ENCODE results near the gene SLC23A2.
A peak's percentile ranks its signal among the peaks of the same experiment; 100 is the strongest.
"Not testable (repeated sequence)": the region's sequence is repeated elsewhere in the genome, so short reads cannot be mapped to it uniquely, and the experiment has no call there.

SLC23A2 gene

DNA sequence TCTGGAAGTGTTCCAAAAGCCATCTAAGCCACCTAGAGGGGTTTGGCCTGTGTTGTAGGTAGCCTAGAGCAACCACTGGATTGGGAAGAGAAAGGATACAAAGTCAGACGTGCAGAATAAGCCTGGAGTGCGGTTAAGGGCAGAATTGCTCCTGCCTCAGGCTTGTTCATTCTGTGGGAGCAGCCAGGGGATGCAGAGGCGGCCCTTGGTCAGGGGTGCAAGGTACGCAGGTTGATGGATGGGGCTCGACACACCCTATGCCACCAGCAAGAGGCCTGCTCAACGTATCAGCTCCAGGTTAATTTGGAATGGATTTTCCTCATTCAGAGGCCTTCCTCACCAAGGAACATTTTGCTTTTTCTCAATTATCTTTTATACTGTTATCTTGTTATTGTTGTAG, 129.8 kb downstream of the SLC23A2 start:
- no peak for DNase-seq

DNA sequence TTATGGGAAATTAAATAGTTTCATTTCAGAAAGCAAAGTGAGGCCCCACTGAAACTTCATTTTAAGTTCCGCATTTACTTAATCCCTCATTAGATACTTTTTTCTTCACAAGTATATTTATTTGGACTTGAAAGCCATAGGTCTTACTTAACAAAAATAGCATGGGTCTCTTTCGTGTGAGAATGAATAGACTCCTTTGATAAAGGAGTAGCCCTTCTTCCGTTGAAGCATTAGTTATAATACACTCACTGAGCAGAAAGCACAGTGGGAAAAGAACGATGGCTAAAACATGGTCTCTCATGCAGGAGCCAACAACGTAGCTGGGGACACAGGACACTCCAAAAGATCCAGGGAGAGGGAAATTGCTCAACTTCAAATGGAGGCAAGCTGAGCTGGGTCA, 130.4 kb downstream of the SLC23A2 start:
- no peak for DNase-seq

DNA sequence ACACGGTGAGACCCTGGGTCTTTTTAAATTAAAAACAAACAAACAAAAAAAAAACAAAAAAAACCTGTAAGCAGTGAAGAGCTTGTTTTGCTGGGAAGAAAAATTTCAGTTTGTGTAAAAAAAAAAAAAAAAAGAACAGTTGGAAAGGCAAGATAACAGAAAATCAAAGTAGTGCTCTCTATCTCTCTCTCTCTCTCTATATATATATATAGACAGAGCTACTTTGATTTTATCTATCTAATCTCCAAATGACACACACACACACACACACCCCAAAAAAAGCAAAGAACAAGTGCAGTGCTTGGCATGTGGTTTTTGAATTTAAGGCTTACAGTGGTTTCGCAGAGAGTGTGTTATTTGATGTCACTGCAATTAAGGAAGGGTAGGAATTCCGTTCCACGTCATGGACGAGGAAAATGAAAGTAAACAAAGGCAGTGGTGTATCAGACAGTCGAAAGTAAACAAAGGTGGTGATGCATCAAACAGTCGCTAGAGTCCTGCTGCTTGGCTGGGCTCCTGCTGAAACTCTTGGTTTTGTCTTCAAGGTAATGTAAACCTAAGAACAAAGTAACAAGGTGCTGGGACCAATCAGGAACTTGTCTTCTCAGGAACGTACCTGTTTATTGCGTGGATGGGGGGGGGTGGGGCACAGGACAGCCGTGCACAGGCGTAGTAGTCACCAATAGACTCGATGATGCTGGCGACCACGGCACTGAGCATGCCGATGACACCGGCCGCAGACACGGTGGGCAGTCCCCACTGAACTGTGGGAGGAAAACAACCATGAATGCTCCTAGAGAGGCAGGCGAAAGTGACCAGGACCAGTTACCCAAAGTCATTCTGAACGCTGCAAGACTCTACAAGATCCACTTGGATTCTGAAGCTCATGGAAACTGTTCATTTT, 131.8 kb downstream of the SLC23A2 start:
- DNase-seq = peak in 3 of 6 experiments; percentile 18 to 35 (median 22)

DNA sequence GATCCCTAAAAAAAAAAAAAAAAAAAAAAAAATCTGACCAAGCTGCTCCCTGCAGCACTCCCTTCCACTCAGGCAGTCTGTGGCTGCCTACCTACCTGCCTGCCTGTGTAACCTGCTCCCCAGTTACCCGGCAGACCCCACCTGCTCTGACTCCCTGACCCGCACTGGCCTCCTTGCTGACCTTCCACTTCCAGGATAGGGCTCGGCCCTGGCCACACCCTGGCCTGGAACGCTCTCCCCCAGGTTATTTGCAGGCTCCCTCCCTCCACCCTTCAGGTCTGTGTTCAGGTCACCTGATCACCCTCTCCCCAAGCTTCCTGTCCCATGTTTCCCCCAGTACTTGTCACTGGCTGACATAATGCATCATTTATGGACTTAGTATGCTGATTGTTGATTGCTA, 134.3 kb downstream of the SLC23A2 start:
- no peak for DNase-seq

- DNase-seq = no peak
Observed at GRCh38 chr20:4866429-4866828, 134.9 kb downstream of the SLC23A2 start.

- no peak for DNase-seq
Observed at GRCh38 chr20:4864311-4864752, 137.0 kb downstream of the SLC23A2 start.

DNA sequence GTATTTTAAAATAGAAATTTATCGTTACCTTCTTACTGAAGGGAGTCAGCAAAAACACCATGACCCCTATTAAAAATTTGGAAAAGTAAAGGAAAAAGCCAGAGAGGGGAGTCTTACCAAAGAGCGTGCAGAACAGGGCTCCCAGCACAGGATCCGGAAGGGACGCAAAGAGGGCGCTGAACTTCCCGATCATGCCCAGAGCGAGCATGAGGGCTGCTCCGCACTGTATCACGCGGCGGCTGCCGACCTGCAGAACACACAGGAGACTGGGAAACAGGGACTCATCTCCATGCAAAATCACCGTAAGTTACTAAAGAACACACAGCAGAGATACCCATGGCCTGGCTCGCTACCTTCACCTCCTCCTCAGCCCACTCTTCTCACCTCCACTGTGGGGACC, 138.6 kb downstream of the SLC23A2 start:
- no peak for DNase-seq

GRCh38 chr20:4861961-4862360, 139.3 kb downstream of the SLC23A2 start:
- no peak for DNase-seq

- DNase-seq = no peak
Observed at GRCh38 chr20:4858000-4858399, 143.3 kb downstream of the SLC23A2 start.

- no peak for DNase-seq
Observed at GRCh38 chr20:4856022-4856755, 145.1 kb downstream of the SLC23A2 start.

DNA sequence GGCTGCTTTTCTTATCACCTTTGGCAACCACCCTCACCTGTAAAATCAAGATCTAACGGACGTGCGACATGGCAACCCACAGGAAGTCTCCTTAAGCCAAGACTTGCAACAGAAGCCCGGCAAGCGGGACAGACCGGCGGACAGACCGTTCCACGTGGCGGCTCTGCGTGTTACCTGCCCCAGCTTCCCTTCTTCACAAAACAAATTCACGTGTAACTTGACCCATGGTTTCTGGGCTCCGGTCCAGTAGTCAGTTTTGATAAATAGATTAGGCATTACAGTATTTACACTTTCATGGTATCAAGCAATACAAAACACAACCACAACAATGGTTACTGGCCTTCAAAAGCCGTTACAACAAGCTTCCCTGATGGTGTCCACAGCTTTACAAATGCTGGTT, 145.8 kb downstream of the SLC23A2 start:
- no peak for DNase-seq

- no peak for DNase-seq
Observed at GRCh38 chr20:4855097-4855496, 146.2 kb downstream of the SLC23A2 start.

- no peak for DNase-seq
Observed at GRCh38 chr20:4854561-4854901, 146.8 kb downstream of the SLC23A2 start.

DNA sequence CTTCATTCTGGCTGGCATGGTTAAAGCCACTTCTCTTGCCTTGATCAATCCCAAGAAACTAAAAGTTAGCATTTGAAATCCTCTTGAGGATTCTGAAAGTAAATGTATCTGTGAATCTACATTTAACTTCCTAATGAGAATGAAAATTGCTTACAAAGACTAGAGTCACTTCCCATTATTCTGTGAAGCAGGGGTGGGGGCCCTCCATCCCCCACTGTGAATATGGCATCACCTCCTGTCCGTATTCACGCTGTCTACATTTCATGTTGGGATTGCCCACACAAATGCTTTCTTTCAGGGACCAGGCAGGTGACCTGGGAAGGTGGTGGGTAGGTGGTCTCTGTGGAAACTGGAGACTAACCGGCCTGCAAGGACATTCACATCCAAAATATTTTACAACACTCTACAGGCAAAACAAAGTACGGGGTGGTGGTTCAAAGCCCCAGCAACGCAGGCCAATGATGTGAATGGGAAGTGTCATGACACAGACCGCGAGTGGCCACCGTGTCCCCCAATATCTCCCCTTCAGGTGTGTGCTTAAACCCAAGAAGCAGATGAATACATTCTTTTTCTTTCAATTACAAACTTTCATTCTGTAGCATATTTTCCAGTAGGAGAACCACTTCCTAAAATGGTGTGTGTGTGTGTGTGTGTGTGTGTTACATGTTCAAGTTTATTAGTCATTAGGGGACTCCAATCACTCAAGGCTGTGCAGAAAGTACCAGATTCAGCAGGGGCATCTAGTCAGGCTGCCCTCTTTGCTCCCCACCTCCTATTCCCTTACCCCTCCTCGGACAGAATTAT, 147.4 kb downstream of the SLC23A2 start:
- DNase-seq = no peak

- no peak for DNase-seq
Observed at GRCh38 chr20:4853004-4853403, 148.3 kb downstream of the SLC23A2 start.

DNA sequence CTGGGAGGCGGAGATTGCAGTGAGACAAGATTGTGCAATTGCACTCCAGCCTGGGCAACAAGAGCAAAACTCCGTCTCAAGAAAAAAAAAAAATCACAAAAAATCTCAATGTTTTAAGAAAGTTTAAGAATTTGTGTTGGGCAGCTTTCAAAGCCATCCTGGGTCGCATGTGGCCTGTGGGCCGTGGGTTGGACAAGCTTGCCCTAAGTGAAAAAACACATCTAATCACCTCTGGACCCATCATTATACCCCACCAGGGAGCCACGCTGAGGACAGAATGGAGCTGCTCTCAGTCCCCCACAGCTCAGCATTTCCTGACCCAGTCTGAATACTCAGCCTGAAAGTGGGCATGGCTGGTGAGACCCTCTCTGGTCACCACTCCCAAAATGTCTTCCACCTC, 150.3 kb downstream of the SLC23A2 start:
- DNase-seq = no peak

DNA sequence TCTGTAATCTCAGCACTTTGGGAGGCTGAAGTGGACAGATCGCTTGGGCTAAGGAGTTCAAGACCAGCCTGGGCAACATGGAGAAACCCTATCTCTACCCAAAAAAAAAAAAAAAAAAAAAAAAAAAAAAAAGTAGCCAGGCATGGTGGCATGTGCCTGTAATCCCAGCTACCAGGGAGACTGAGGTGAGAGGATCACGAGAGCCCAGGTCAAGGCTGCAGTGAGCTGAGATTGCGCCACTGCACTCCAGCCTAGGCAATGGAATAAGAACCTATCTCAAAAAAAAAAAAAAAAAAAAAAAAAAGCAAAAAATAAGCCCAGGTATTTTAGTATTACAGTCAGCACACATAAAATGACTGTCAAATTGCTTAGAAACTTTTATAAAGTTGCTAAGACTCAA, 152.5 kb downstream of the SLC23A2 start:
- DNase-seq = not testable (repeated sequence)

DNA sequence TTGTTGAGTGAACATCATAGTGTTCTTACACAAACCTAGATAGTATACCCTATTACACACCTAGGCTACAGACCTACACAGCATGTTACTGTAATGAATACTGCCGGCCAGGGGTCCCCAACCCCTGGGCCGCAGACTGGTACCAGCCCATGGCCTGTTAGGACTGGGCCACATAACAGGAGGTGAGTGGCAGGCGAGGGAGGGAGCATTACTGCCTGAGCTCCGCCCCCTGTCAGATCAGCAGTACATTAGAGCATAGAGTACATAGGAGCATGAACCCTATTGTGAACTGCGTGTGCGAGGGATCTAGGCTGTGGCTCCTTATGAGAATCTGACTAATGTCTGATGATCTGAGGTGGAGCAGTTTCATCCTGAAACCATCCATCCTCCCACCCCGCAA, 153.3 kb downstream of the SLC23A2 start:
- DNase-seq = no peak

DNA sequence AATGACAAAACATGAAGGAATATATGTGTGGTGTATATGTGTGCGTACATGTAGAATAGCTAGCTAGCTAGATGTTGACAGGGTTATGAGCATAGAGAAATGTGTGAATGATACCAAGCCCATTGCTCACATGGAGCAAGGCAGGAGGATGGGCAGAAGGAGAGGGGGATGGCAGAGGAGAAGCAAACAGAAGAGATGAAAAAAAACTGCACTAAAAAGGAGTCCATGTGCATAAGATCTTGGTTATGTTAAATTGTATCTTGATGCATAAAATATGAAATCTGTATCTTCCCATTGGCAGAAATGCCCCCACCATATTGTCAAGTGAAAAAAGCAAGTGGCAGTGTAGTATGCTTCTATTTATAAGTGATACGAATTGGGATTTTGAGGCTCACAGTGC, 154.5 kb downstream of the SLC23A2 start:
- DNase-seq = no peak

GRCh38 chr20:4844751-4845465, 156.4 kb downstream of the SLC23A2 start:
- no peak for DNase-seq

DNA sequence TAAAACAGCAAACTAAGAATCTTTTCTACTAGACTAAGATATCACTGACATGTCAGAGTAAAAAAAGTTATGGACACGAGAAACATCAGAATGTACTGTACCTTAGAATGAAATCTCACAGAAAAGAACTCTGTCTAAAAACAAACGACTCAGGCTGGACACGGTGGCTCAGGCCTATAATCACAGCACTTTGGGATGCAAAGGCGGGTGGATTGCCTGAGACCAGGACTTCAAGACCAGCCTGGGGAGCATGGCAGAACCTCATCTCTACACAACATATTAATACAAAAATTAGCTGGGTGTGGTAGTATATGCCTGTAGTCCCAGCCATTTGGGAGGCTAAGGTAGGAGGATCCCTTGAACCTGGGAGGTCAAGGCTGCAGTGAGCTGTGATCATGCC, 157.0 kb downstream of the SLC23A2 start:
- DNase-seq = no peak

- DNase-seq = no peak
Observed at GRCh38 chr20:4840801-4841200, 160.5 kb downstream of the SLC23A2 start.

DNA sequence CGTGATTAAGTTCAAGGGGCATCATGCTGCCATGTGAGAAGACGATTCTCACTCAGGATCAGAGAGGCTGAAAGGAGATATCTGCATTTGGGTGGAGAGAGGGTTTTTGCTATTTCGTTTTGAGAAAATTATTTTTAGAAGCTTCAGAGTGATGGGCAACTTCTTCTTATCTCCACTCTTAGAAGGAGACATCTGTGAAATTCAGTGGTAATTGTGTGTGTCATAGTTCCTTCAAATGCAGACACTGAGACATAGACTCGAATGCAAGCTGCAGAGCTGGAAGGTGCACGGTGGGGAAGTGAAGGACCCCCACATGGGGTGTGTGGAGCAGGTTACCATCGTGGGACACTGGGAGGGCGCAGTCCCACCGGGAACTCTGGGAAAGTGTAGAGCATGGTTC, 162.8 kb downstream of the SLC23A2 start:
- DNase-seq = no peak
